Measurements from ENCODE around the gene MPRIP.
"Not testable (repeated sequence)": the region's sequence is repeated elsewhere in the genome, so short reads cannot be mapped to it uniquely, and the experiment has no call there.

Gene MPRIP

GRCh38 chr17:17150448-17150800 lies 108.2 kb downstream of the MPRIP start:
- Mint-ChIP-seq H3K9me3 (no peaks in the 10 kb centered on the region), H3K27ac (no peak overlapping the region), H3K4me1 (peaks cover 53% of the 10 kb centered on the region), H3K4me3 (no peak overlapping the region), H3K27me3 (no peaks in the 10 kb centered on the region), H3K36me3 (peaks cover 58% of the 10 kb centered on the region)
- no peak for DNase-seq
- CTCF ChIA-PET = interaction anchor here (1.0 kb wide), 1 partner anchor 28 kb away, joined by 4 read pairs; no protein-coding TSS in a partner anchor

GRCh38 chr17:17151055-17151454 lies 108.8 kb downstream of the MPRIP start:
- DNase-seq = no peak
- H3K4me3 Mint-ChIP-seq = no peak overlapping the region
- peaks cover 61% of the 10 kb centered on the region for H3K36me3 Mint-ChIP-seq
- no peak overlapping the region for H3K27ac Mint-ChIP-seq
- H3K4me1 Mint-ChIP-seq = peaks cover 59% of the 10 kb centered on the region
- H3K27me3 Mint-ChIP-seq = no peaks in the 10 kb centered on the region
- CTCF ChIA-PET = interaction anchor here (3.3 kb wide), 1 partner anchor 8 kb away, joined by 14 read pairs; no protein-coding TSS in a partner anchor
- H3K9me3 Mint-ChIP-seq = no peaks in the 10 kb centered on the region

GRCh38 chr17:17151541-17151940 lies 109.3 kb downstream of the MPRIP start:
- DNase-seq = no peak
- no peak overlapping the region for H3K4me3 Mint-ChIP-seq
- H3K27ac Mint-ChIP-seq = no peak overlapping the region
- peaks cover 60% of the 10 kb centered on the region for H3K36me3 Mint-ChIP-seq
- CTCF ChIA-PET = interaction anchor here (0.6 to 3.3 kb wide), 2 partner anchors 9 to 1093 kb away, joined by 3 to 14 read pairs; no protein-coding TSS in a partner anchor
- H3K9me3 Mint-ChIP-seq = no peaks in the 10 kb centered on the region
- H3K27me3 Mint-ChIP-seq = no peaks in the 10 kb centered on the region
- H3K4me1 Mint-ChIP-seq = peaks cover 59% of the 10 kb centered on the region

GRCh38 chr17:17151962-17152361 lies 109.7 kb downstream of the MPRIP start:
- no peak overlapping the region for H3K4me3 Mint-ChIP-seq
- peaks cover 58% of the 10 kb centered on the region for H3K36me3 Mint-ChIP-seq
- DNase-seq = no peak
- no peaks in the 10 kb centered on the region for H3K9me3 Mint-ChIP-seq
- H3K27me3 Mint-ChIP-seq = no peaks in the 10 kb centered on the region
- H3K4me1 Mint-ChIP-seq = peaks cover 59% of the 10 kb centered on the region
- CTCF ChIA-PET = interaction anchor here (0.6 to 3.3 kb wide), 2 partner anchors 9 to 1092 kb away, joined by 3 to 14 read pairs; no protein-coding TSS in a partner anchor
- H3K27ac Mint-ChIP-seq = peak overlapping the region; percentile 20

GRCh38 chr17:17152385-17152784 lies 110.1 kb downstream of the MPRIP start:
- H3K4me1 Mint-ChIP-seq = peaks cover 59% of the 10 kb centered on the region
- no peaks in the 10 kb centered on the region for H3K27me3 Mint-ChIP-seq
- no peak overlapping the region for H3K4me3 Mint-ChIP-seq
- H3K27ac Mint-ChIP-seq = peak overlapping the region; percentile 20
- H3K9me3 Mint-ChIP-seq = no peaks in the 10 kb centered on the region
- DNase-seq = no peak
- CTCF ChIA-PET = interaction anchor here (3.3 kb wide), 1 partner anchor 9 kb away, joined by 14 read pairs; no protein-coding TSS in a partner anchor
- H3K36me3 Mint-ChIP-seq = peaks cover 57% of the 10 kb centered on the region

GRCh38 chr17:17153071-17153470 lies 110.8 kb downstream of the MPRIP start:
- Mint-ChIP-seq H3K36me3 (peaks cover 51% of the 10 kb centered on the region), H3K4me3 (no peak overlapping the region), H3K4me1 (peaks cover 59% of the 10 kb centered on the region), H3K27me3 (no peaks in the 10 kb centered on the region), H3K9me3 (no peaks in the 10 kb centered on the region), H3K27ac (no peak overlapping the region)
- CTCF ChIA-PET = interaction anchor here (3.3 kb wide), 1 partner anchor 10 kb away, joined by 14 read pairs; no protein-coding TSS in a partner anchor
- DNase-seq = no peak

- Mint-ChIP-seq H3K4me3 (no peak overlapping the region), H3K27ac (peak overlapping the region; percentile 78), H3K27me3 (no peaks in the 10 kb centered on the region), H3K4me1 (peaks cover 59% of the 10 kb centered on the region), H3K9me3 (no peaks in the 10 kb centered on the region), H3K36me3 (peaks cover 51% of the 10 kb centered on the region)
- CTCF ChIA-PET = interaction anchor here (3.3 kb wide), 1 partner anchor 11 kb away, joined by 14 read pairs; no protein-coding TSS in a partner anchor
- peak; percentile 31 for DNase-seq
Measured at GRCh38 chr17:17153709-17154108, 111.5 kb downstream of the MPRIP start.

- no peak for DNase-seq
- Mint-ChIP-seq H3K27me3 (no peaks in the 10 kb centered on the region), H3K9me3 (no peaks in the 10 kb centered on the region), H3K36me3 (peaks cover 60% of the 10 kb centered on the region), H3K27ac (peak overlapping the region; percentile 67), H3K4me3 (no peak overlapping the region), H3K4me1 (peaks cover 59% of the 10 kb centered on the region)
- CTCF ChIA-PET = interaction anchor here (1.5 kb wide), 1 partner anchor 21 kb away, joined by 5 read pairs; no protein-coding TSS in a partner anchor
Measured at GRCh38 chr17:17154556-17154955, 112.3 kb downstream of the MPRIP start.

- H3K27ac Mint-ChIP-seq = peak overlapping the region; percentile 67
- no peak overlapping the region for H3K4me3 Mint-ChIP-seq
- H3K36me3 Mint-ChIP-seq = peaks cover 60% of the 10 kb centered on the region
- peaks cover 56% of the 10 kb centered on the region for H3K4me1 Mint-ChIP-seq
- peak; percentile 31 for DNase-seq
- CTCF ChIA-PET = interaction anchor here (1.0 to 1.7 kb wide), 5 partner anchors 13 to 158 kb away, joined by 3 to 9 read pairs (median 5); no protein-coding TSS in a partner anchor
- H3K9me3 Mint-ChIP-seq = no peaks in the 10 kb centered on the region
- no peaks in the 10 kb centered on the region for H3K27me3 Mint-ChIP-seq
Measured at GRCh38 chr17:17154981-17155380, 112.7 kb downstream of the MPRIP start.

GRCh38 chr17:17155568-17155967 lies 113.3 kb downstream of the MPRIP start:
- H3K4me1 Mint-ChIP-seq = peaks cover 50% of the 10 kb centered on the region
- CTCF ChIA-PET = interaction anchor here (0.5 to 1.7 kb wide), 8 partner anchors 9 to 157 kb away, joined by 3 to 9 read pairs (median 4); no protein-coding TSS in a partner anchor
- no peaks in the 10 kb centered on the region for H3K9me3 Mint-ChIP-seq
- no peak overlapping the region for H3K4me3 Mint-ChIP-seq
- no peaks in the 10 kb centered on the region for H3K27me3 Mint-ChIP-seq
- peak; percentile 56 for DNase-seq
- peak overlapping the region; percentile 73 for H3K27ac Mint-ChIP-seq
- H3K36me3 Mint-ChIP-seq = peaks cover 55% of the 10 kb centered on the region

GRCh38 chr17:17156107-17156506 lies 113.8 kb downstream of the MPRIP start:
- peaks cover 53% of the 10 kb centered on the region for H3K36me3 Mint-ChIP-seq
- peaks cover 46% of the 10 kb centered on the region for H3K4me1 Mint-ChIP-seq
- H3K9me3 Mint-ChIP-seq = no peaks in the 10 kb centered on the region
- no peaks in the 10 kb centered on the region for H3K27me3 Mint-ChIP-seq
- H3K4me3 Mint-ChIP-seq = no peak overlapping the region
- H3K27ac Mint-ChIP-seq = peak overlapping the region; percentile 73
- CTCF ChIA-PET = interaction anchor here (0.5 to 1.7 kb wide), 8 partner anchors 9 to 156 kb away, joined by 3 to 9 read pairs (median 4); no protein-coding TSS in a partner anchor
- DNase-seq = no peak

GRCh38 chr17:17156511-17156910 lies 114.3 kb downstream of the MPRIP start:
- peaks cover 42% of the 10 kb centered on the region for H3K4me1 Mint-ChIP-seq
- peak overlapping the region; percentile 56 for H3K27ac Mint-ChIP-seq
- peaks cover 52% of the 10 kb centered on the region for H3K36me3 Mint-ChIP-seq
- no peak for DNase-seq
- no peak overlapping the region for H3K4me3 Mint-ChIP-seq
- no peaks in the 10 kb centered on the region for H3K9me3 Mint-ChIP-seq
- H3K27me3 Mint-ChIP-seq = no peaks in the 10 kb centered on the region
- CTCF ChIA-PET = interaction anchor here (1.2 to 1.7 kb wide), 4 partner anchors 10 to 156 kb away, joined by 3 to 9 read pairs (median 5); no protein-coding TSS in a partner anchor

- peak overlapping the region; percentile 56 for H3K27ac Mint-ChIP-seq
- H3K36me3 Mint-ChIP-seq = peaks cover 53% of the 10 kb centered on the region
- no peak for DNase-seq
- CTCF ChIA-PET = no interaction called here
- no peaks in the 10 kb centered on the region for H3K9me3 Mint-ChIP-seq
- peaks cover 38% of the 10 kb centered on the region for H3K4me1 Mint-ChIP-seq
- H3K27me3 Mint-ChIP-seq = no peaks in the 10 kb centered on the region
- no peak overlapping the region for H3K4me3 Mint-ChIP-seq
Measured at GRCh38 chr17:17157041-17157440, 114.8 kb downstream of the MPRIP start.

- peaks cover 29% of the 10 kb centered on the region for H3K4me1 Mint-ChIP-seq
- DNase-seq, CTCF ChIA-PET, H3K9me3 Mint-ChIP-seq, H3K27ac Mint-ChIP-seq, H3K27me3 Mint-ChIP-seq, H3K4me3 Mint-ChIP-seq: not testable (repeated sequence)
- H3K36me3 Mint-ChIP-seq = peaks cover 51% of the 10 kb centered on the region
Measured at GRCh38 chr17:17158506-17158905, 116.2 kb downstream of the MPRIP start.

- Mint-ChIP-seq H3K4me3 (no peak overlapping the region), H3K9me3 (no peaks in the 10 kb centered on the region), H3K27me3 (no peaks in the 10 kb centered on the region), H3K36me3 (peaks cover 48% of the 10 kb centered on the region), H3K4me1 (peaks cover 20% of the 10 kb centered on the region), H3K27ac (peak overlapping the region; percentile 25)
- CTCF ChIA-PET = interaction anchor here (1.2 kb wide), 1 partner anchor 38 kb away, joined by 3 read pairs; no protein-coding TSS in a partner anchor
- no peak for DNase-seq
Measured at GRCh38 chr17:17159571-17159970, 117.3 kb downstream of the MPRIP start.
